Central memory CD8-positive, alpha-beta T cell (primary cell): ENCODE data around the gene NRXN3.

ENCODE experiments used
- ATAC-seq: fragments of 150-1000 bp; cut with Tn5 transposase; replicated peaks from 2 replicates; pipeline ENCODE4 v1.10.0; 2022; ENCODE audit warnings: mild to moderate bottlenecking, moderate FRiP score, moderate number of reproducible peaks; ENCODE audit not compliant: poor library complexity, severe bottlenecking; ENCODE audit errors: extremely low read depth
- DNase-seq, 2 donors: peaks; one replicate each; pipeline ENCODE4 v3.0.0; 2021; ENCODE audit warnings: low spot score in 2 of 2
- H3K27ac Mint-ChIP-seq: one replicate; pipeline ENCODE4 v1.8.0; 2022; ENCODE audit warnings: low read depth, mild to moderate bottlenecking, moderate library complexity, mixed read lengths
- H3K27me3 Mint-ChIP-seq: one replicate; pipeline ENCODE4 v1.8.0; 2022; ENCODE audit warnings: mixed read lengths
- H3K36me3 Mint-ChIP-seq: one replicate; pipeline ENCODE4 v1.8.0; 2022; ENCODE audit warnings: mild to moderate bottlenecking, moderate library complexity, mixed read lengths; ENCODE audit not compliant: insufficient read depth
- H3K4me1 Mint-ChIP-seq: one replicate; pipeline ENCODE4 v1.8.0; 2022; ENCODE audit warnings: mixed read lengths
- H3K4me3 Mint-ChIP-seq: one replicate; pipeline ENCODE4 v1.8.0; 2022; ENCODE audit warnings: mild to moderate bottlenecking, moderate library complexity, mixed read lengths
- H3K9me3 Mint-ChIP-seq: one replicate; pipeline ENCODE4 v1.8.0; 2022; ENCODE audit warnings: mixed read lengths

NRXN3 gene

DNA sequence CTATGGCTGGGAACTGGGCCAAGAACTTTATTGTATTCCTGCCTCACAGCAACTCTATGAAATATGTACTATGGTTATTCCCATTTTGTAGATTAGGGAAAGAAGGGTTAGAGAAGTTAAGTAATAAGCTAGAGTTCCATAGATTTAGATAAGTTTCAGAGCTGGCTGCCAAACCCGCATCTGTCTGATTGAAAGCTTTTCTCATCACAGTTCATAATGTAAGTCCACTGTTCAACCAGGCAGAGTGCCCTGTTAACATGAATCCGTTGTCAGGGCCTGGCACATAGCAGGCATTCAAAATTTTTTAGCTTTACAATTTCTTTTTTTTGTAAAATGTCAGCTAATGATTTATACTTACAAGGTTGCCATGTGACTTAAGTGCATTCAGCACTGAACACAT, 467.3 kb downstream of the NRXN3 start:
- H3K27me3 Mint-ChIP-seq, result no peaks in the 10 kb centered on the region
- DNase-seq (no peak), ATAC-seq (no peak)
- H3K9me3 Mint-ChIP-seq, result peaks cover 4% of the 10 kb centered on the region
- peaks cover 2% of the 10 kb centered on the region for H3K36me3 Mint-ChIP-seq
- no peak overlapping the region for H3K4me3 Mint-ChIP-seq
- no peaks in the 10 kb centered on the region for H3K4me1 Mint-ChIP-seq
- H3K27ac Mint-ChIP-seq, result no peak overlapping the region

DNA sequence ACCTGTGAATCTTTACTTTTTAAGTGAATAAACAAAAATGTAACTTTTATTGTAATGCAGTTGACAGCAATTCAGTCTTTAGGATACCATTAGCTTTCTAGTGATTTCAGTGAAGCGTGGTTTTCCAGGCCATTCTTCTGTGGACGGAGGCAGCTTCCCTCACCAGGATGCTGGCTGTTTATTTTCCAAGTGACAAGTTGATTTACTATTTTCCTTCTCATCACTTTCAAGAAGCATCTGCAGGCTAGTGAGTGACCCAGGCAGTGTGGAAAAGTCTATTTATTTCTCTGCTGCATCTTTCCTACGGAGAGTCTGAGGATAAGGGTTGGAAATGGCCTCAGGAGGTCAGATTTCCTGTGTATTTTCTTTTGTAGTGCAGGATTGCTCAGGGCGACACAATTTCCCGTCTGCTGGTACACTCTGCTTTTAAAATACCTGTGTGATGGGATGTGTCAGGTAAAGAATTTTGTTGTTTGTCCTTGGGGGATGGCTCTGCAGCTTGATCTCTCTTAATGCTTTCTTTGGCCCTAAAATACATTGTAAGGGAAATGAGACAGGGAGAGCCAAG, 467.8 kb downstream of the NRXN3 start:
- no peak overlapping the region for H3K4me3 Mint-ChIP-seq
- H3K27me3 Mint-ChIP-seq, result no peaks in the 10 kb centered on the region
- ATAC-seq (no peak), DNase-seq (no peak)
- H3K36me3 Mint-ChIP-seq, result peaks cover 2% of the 10 kb centered on the region
- H3K9me3 Mint-ChIP-seq, result peaks cover 4% of the 10 kb centered on the region
- no peak overlapping the region for H3K27ac Mint-ChIP-seq
- H3K4me1 Mint-ChIP-seq, result no peaks in the 10 kb centered on the region

DNA sequence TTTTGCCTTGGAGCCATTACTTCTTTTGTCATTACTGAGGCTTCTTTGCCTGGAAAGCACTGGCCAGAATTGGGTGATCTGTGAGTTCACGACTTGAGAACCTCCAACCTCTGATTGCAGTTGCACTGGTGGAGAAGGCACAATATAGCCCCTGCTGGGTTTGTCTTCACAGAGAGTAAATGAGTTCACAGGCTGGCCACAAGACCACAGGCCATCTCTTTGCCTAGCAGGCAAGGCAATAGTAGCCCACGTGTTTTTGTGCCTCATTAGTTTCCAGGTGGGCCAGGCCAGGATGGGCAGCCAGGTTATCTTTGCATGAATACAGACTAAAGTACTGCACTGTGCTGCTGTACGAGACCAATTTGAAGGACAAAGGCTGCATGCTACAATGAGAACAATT, 468.8 kb downstream of the NRXN3 start:
- Mint-ChIP-seq H3K36me3 (no peaks in the 10 kb centered on the region), H3K27me3 (no peaks in the 10 kb centered on the region), H3K27ac (no peak overlapping the region), H3K4me3 (no peak overlapping the region), H3K4me1 (no peaks in the 10 kb centered on the region), H3K9me3 (peaks cover 4% of the 10 kb centered on the region)
- ATAC-seq, result no peak
- DNase-seq, result no peak

DNA sequence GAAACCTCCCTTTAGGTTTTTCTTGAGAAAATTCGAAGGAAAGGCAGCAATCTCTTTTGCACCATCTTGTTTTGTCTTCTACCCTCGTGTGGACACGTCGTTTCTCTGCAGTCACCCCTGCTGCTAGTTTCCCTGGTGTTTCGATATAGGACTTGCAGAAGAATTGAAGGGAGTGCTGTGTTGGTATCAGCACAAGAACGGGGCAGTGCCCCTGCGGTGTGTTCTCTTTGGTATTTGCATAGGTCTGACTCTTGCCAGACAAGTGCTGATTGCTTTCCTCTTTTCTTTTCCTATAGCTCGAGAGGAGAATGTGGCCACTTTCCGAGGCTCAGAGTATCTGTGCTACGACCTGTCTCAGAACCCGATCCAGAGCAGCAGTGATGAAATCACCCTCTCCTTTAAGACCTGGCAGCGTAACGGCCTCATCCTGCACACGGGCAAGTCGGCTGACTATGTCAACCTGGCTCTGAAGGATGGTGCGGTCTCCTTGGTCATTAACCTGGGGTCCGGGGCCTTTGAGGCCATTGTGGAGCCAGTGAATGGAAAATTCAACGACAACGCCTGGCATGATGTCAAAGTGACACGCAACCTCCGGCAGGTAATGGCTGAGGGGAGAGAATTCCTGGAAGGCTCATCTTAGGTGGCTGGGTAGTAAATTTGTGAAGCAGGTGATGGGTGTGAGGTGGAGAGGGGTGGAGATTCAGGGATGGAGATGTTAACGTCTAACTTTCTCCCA, 474.8 kb downstream of the NRXN3 start:
- no peak for ATAC-seq
- Mint-ChIP-seq H3K4me3 (no peak overlapping the region), H3K9me3 (peaks cover 7% of the 10 kb centered on the region), H3K4me1 (no peaks in the 10 kb centered on the region), H3K27ac (no peak overlapping the region), H3K36me3 (no peaks in the 10 kb centered on the region), H3K27me3 (peaks cover 9% of the 10 kb centered on the region)
- no peak for DNase-seq

DNA sequence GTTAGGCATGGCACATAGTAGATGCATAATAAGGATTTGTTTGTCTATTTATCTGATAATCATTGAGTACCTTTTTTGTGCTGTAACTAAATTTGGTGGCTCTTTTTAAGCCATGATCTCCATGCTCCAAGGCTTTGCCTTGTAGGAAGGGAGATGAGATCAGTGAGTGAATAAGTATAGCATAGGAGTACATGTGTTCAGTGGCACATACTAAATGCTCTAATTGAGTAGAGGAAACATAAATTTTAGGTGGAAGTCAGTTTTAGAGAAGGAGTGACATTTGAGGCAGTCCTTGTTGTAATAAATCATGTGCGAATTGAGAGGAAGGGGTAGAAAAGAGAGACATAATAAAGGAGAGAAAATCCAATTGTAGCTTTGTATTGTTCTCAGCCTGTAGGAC, 482.6 kb downstream of the NRXN3 start:
- Mint-ChIP-seq H3K27me3 (peaks cover 13% of the 10 kb centered on the region), H3K9me3 (peaks cover 10% of the 10 kb centered on the region), H3K4me1 (no peaks in the 10 kb centered on the region), H3K27ac (no peak overlapping the region), H3K36me3 (no peaks in the 10 kb centered on the region), H3K4me3 (no peak overlapping the region)
- ATAC-seq (no peak), DNase-seq (no peak)

DNA sequence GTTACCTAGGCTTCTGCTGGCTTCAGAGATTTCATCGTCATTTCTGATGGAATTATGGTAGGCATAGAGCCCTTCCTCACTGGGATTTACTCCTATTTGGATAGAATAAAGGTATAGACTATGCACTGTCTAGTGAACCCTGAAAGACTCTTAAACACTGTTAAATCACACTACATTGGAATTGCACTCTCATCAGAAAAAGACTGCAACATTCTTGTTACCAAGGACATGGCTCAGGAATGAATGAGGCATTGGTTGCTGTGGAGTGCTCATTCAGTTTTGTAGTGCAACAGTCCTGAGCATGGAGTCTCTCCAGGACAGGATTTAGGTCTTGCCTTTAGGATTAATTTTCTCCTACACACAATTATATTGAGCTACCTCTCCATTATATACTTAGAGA, 483.0 kb downstream of the NRXN3 start:
- ATAC-seq, result no peak
- Mint-ChIP-seq H3K27me3 (peaks cover 13% of the 10 kb centered on the region), H3K27ac (no peak overlapping the region), H3K4me1 (no peaks in the 10 kb centered on the region), H3K4me3 (no peak overlapping the region), H3K36me3 (no peaks in the 10 kb centered on the region), H3K9me3 (peaks cover 14% of the 10 kb centered on the region)
- no peak for DNase-seq

DNA sequence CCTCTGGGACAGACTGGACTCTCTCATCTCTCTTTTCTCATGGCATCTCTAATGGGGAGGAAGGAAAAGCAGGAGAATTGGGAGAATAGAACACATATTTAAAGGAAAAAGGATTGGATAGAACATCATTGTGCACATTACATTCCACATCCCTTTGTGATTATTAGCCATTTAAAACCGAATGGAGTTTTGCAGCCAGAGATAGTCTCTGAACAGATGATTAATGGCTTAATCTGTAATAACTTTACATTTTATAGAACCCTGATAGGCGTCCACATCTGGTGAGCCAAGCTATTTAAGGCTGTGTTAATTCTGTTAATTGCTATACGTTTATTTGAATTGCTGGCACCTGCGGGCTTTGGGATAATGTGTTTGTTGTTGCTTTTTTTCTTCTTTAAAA, 487.3 kb downstream of the NRXN3 start:
- ATAC-seq, result no peak
- no peak for DNase-seq
- Mint-ChIP-seq H3K4me3 (no peak overlapping the region), H3K27ac (no peak overlapping the region), H3K36me3 (no peaks in the 10 kb centered on the region), H3K4me1 (no peaks in the 10 kb centered on the region), H3K27me3 (no peaks in the 10 kb centered on the region), H3K9me3 (peaks cover 14% of the 10 kb centered on the region)

DNA sequence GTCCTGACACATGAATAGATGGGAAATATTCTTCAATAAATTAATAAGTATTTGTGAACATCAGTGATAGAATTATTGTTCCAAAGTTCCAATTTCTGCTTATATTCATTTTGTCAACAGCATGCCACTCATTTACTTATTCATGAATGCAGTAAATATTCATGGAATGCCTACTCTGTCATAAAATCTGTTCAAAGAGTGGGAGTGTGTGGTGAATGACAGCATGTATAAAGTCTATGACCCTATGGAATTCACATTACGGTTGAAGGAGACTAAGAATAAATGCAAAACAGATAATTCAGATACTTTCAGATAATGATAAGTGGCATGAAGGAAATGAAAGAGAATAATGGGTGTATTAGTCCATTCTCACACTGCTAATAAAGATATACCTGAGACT, 494.7 kb downstream of the NRXN3 start:
- Mint-ChIP-seq H3K27ac (no peak overlapping the region), H3K9me3 (peaks cover 12% of the 10 kb centered on the region), H3K4me3 (no peak overlapping the region), H3K36me3 (no peaks in the 10 kb centered on the region), H3K27me3 (no peaks in the 10 kb centered on the region), H3K4me1 (no peaks in the 10 kb centered on the region)
- DNase-seq (no peak), ATAC-seq (no peak)

DNA sequence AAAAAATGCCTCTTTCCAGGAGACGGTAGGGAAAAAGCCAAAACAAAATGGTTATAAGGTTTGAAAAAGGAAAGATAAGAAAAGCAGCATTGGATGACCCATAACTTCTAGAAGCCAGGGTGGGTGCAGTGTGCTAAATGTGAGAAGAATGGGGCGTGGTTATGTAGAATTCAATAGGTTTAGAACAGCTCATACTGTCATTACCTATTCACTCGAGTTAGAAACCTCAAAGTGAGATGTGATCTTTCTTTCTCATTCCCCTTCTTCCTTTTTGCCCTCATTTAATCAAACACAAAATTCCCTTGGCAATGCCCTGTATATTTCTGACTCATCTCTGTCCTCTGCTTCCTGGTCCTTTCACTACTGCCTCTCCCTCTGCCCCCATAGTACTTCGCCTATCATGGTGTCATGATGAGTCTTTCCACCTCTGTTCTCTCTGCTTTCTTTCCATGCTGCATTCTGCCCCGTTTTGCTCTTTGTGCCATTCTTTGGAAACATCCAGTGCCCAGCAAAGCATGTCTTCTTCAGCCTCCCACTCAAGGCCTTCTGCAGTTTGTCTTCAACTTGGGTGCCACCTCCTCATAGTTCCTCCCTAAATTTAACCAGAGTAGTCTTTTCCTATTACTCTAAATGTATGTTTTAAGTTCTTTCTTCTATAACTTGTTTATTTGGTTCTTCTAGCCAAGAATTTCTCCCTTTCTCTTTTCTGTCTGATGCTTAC, 496.3 kb downstream of the NRXN3 start:
- H3K27me3 Mint-ChIP-seq, result no peaks in the 10 kb centered on the region
- H3K4me3 Mint-ChIP-seq, result no peak overlapping the region
- H3K9me3 Mint-ChIP-seq, result peaks cover 12% of the 10 kb centered on the region
- H3K27ac Mint-ChIP-seq, result no peak overlapping the region
- no peak for DNase-seq
- ATAC-seq, result no peak
- no peaks in the 10 kb centered on the region for H3K4me1 Mint-ChIP-seq
- H3K36me3 Mint-ChIP-seq, result no peaks in the 10 kb centered on the region

DNA sequence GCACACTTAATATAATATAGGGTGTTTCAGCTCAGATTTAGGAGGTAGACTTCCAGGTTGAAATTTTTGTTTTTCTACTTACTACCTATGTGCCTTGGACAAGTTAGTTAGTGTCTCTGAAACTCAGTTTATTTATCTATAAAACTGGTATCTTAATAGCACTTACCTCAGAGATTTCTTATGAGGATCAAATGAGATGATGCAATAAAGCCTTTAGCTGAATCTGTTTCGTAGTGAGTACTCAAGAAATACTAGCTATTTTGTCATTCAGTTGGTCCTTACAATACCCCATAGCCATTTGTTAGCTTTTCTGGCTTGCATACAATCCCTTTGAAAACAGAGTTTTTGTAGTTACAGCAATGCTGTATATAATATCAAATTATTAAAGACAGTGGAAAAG, 497.0 kb downstream of the NRXN3 start:
- no peaks in the 10 kb centered on the region for H3K36me3 Mint-ChIP-seq
- no peak overlapping the region for H3K4me3 Mint-ChIP-seq
- H3K27ac Mint-ChIP-seq, result no peak overlapping the region
- DNase-seq, result no peak
- no peaks in the 10 kb centered on the region for H3K27me3 Mint-ChIP-seq
- peaks cover 12% of the 10 kb centered on the region for H3K9me3 Mint-ChIP-seq
- no peak for ATAC-seq
- no peaks in the 10 kb centered on the region for H3K4me1 Mint-ChIP-seq

DNA sequence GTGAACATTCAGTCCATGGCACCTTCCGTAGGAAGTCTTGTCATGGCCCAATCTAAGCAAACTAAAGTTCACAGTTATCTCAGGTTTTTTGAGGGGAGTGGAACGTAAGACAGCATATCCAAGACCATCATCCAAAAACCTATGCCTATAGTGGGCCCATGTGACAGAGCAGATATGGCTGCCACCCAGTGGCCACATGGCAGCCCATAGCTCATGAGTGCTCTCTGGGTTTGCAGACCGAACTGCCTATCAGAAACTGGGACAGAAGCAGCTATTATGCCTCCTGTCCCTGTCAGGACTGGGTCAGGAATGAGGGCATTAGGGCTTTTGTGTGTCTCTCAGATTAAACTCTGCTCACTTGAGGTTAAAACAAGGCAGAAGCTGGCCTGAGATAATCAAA, 503.7 kb downstream of the NRXN3 start:
- H3K4me3 Mint-ChIP-seq, result no peak overlapping the region
- no peaks in the 10 kb centered on the region for H3K4me1 Mint-ChIP-seq
- no peak for ATAC-seq
- H3K9me3 Mint-ChIP-seq, result peaks cover 4% of the 10 kb centered on the region
- H3K36me3 Mint-ChIP-seq, result no peaks in the 10 kb centered on the region
- H3K27me3 Mint-ChIP-seq, result no peaks in the 10 kb centered on the region
- no peak for DNase-seq
- no peak overlapping the region for H3K27ac Mint-ChIP-seq

DNA sequence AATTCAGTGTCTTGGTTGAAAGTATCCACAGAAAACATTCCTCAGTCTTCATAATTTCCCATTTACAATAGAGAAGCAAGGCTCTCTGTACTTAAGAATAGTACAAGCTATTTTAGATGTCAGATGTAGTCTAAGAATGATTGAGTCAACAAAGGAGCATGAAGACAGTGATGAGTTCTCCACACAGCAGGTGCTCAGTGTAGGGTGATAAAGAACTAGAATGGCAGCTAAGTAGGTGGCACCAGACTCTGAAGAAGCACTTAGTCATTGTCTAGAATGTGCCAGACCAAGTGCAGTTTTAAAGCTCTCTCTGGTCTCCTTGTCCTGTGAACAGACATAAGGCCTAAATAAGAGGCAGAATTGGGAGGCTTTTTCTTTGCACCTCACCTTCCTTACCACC, 504.6 kb downstream of the NRXN3 start:
- DNase-seq (no peak), ATAC-seq (no peak)
- H3K4me3 Mint-ChIP-seq, result no peak overlapping the region
- H3K27me3 Mint-ChIP-seq, result no peaks in the 10 kb centered on the region
- no peak overlapping the region for H3K27ac Mint-ChIP-seq
- no peaks in the 10 kb centered on the region for H3K4me1 Mint-ChIP-seq
- no peaks in the 10 kb centered on the region for H3K9me3 Mint-ChIP-seq
- no peaks in the 10 kb centered on the region for H3K36me3 Mint-ChIP-seq

DNA sequence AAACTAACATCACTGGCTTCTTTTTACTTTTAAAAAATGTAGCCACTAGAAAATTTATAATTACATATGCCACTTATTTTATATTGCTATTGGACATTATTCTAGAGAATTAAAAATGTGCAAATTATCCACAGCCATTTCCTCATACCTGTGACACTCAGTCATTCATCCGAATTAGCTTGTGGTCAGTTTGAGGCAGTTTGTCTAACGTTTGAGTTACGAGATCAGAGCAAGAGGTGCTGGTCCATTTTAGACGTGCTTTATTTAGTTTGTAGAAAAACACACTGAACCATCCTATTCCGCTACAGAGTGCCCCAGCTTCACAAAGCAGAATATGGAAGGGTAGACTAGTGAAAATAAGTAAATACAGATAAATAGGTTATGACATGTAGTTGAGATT, 513.0 kb downstream of the NRXN3 start:
- no peak for ATAC-seq
- Mint-ChIP-seq H3K27me3 (no peaks in the 10 kb centered on the region), H3K4me1 (no peaks in the 10 kb centered on the region), H3K4me3 (no peak overlapping the region), H3K36me3 (no peaks in the 10 kb centered on the region), H3K27ac (no peak overlapping the region), H3K9me3 (peaks cover 5% of the 10 kb centered on the region)
- DNase-seq, result no peak
